NCI-H128 (cell line): ENCODE data around the gene PACC1.
"Not testable (repeated sequence)": the region's sequence is repeated elsewhere in the genome, so short reads cannot be mapped to it uniquely, and the experiment has no call there.

Experiments used
- DNase-seq: peaks from one replicate; lab custom pipeline; 2025; ENCODE audit not compliant: unreplicated experiment; lab: John Stamatoyannopoulos, UW

The PACC1 gene

GRCh38 chr1:212397171-212397570, 17.5 kb downstream of the PACC1 start:
- no peak for DNase-seq

DNA sequence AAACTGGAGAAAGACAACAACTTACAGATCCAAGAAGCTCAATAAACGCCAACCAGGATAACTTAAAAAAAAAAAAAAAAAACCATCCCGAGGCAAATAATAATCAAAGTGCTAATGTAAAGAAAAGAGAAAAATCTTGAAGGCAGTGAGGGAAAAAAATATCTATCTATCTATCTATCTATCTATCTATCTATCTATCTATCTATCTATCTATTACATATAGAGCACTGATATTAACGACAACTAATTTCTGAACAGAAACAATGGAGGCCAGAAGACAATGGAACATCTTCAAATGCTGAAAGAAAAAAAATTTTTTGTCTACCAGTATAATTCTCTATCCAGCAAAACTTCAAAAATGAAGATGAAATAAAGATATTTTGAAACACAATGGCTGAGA, 18.0 kb downstream of the PACC1 start:
- DNase-seq = no peak

DNA sequence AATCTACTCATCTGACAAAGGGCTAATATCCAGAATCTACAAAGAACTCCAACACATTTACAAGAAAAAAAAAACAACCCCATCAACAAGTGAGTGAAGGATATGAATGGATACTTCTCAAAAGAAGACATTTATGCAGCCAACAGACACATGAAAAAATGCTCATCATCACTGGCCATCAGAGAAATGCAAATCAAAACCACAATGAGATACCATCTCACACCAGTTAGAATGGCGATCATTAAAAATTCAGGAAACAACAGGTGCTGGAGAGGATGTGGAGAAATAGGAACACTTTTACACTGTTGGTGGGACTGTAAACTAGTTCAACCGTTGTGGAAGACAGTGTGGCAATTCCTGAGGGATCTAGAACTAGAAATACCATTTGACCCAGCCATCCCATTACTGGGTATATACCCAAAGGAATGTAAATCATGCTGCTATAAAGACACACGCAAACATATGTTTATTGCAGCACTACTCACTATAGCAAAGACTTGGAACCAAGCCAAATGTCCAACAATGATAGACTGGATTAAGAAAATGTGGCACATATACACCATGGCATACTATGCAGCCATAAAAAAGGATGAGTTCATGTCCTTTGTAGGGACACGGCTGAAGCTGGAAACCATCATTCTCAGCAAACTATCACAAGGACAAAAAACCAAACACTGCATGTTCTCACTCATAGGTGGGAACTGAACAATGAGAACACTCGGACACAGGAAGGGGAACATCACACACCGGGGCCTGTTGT, 18.8 kb downstream of the PACC1 start:
- not testable (repeated sequence) for DNase-seq

DNA sequence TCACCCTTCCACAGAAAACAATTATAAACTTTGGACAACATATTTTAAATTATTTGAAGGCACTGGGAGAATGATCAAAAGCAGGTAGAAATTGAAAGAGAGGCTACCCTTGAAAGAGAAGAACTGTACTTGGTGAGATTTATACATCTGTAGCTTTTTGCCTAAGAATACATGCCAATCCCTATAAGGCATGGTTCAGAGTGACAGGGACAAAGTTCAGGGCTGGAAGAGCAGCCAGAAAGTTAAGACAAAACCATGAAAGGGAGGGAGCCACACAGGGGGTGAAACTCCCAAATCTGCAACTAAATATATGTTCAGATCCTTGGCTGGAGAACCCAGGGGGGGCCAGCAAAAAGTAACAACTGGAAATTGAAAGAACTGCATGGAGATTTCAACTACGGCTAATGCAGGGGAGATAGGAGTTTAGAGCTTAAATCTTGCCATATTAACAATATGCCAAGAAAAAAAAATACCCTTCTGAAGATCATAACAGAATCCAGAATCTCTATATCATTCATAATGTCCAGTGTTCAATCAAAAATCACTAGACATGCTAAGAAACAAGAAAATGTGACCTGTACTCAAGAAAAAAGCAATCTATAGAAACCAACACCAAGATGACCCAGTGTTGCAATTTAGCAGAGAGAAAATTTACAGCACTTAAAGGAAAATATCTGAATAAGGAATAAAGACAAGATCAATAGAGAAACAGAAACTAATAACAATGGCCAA, 25.5 kb downstream of the PACC1 start:
- DNase-seq = no peak

DNA sequence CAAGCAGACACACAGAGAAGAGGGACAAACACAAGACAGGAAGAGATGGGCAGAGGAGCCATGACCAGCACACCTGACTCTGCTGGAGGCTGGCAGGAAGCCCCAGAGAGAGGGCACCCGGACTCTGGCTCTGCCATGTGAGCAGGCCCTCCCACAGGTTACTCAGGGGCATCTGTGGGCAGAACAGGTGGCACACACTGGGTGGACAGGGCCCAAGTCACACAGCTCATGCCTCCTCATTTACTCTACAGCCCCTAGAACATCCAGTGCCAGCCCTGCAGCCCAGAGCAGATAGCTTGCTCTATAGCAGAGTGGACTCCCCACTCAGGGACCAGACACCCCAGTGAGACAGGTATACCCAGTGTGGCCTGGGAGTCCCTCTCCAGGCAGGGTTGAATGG, 28.7 kb downstream of the PACC1 start:
- no peak for DNase-seq

DNA sequence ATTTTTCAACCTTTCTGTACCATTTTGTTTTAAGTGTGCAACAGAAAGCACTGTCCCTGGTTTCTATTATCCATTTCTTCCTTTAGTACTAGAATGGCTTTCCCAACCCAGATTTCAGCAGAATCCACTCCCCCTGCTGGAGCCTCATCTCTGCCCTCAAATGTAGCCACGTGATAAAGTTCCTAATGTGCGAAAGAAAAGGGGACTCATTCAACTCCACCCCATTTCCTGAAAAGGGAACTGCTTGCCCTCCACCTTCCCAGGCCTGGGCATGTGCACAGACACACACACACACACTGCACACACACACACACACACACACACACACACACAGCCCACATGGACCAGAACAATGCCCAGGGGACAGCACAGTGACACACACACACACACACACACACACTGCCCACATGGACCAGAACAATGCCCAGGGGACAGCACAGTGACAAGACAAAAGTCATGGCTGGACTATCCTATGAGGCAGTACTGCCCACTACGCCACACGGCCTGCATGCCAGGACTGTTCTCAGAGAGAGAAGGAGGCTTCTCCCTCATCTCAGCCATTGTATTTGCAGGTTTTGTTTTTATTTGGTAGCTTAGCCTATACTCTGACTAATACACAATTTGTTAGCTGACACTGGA, 33.2 kb downstream of the PACC1 start:
- DNase-seq = no peak

DNA sequence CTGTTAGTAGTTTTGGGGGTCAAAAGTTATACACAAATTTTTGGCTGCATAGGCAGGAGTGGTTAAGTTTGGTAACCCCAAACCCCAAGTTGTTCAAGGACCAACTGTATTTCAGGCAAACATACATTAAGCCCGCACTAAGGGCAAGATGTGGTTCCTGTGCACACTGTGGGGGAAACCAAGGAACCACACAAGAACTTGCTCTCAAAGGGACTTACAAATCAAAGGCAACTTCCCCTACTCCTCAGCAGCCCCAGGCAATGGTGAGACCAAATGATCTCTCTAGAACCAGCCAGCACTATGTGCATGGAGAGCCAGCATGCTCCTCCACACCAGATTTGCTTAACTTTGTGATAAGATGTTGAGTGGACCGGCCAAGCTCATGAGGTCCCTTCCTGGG, 35.3 kb downstream of the PACC1 start:
- DNase-seq = no peak

DNA sequence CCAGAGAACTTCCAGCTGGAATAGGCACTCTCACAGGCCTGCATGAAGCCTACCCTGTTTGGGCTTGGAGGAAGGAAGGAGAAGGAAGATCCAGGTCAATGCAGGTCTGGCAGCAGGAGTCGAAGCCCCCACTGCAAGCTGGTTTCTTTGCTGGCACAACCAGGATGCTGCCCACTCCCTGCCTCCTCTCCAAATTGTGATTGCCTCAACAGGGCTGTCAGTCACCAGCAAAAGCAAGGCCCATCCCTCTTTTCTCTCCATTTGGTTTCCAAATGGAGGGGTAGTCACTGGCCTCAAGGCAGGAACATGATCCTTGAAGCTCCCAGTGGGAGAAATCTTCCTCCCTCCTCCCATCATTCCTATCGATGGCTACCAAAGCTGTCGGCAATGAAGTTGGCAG, 37.0 kb downstream of the PACC1 start:
- no peak for DNase-seq

DNA sequence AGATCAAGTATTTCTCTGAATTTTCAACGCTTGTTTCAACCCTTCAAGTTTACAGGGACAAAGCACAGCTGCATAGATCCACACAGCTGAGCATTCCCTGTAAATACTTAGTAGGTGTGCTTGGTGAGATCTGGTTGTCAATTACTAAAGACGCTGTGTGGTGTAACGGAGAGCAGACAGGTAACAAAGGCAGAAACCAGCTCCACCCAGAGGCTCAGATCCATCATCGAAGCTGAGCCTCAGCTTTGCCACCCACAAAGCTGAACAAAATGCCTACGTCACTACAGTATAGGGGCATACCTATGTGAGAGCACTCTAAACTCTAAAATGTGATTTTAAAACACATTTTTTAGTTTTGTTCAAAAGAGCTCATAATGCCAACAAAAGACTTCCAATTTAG, 38.7 kb downstream of the PACC1 start:
- DNase-seq = no peak

DNA sequence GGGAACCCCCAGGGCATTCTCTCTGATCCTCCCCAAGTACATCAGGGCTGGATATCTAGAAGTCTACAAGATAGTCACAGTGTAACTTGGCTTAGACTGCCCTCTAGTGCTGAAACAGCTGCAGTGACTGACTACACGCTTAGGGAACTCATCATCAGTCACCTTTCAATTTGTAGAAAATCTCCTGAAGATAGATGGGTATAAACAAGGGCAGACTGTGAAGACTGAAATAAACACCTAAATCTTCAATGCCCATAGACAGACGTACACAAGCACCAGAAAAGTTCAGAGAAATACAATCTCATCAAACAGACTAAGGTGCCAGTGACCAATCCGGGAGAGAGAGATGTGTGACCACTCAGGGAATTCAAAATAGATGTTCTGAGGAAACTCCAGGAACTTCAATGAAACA, 46.6 kb downstream of the PACC1 start:
- DNase-seq = no peak

GRCh38 chr1:212367474-212368072, 47.1 kb downstream of the PACC1 start:
- DNase-seq = no peak

- no peak for DNase-seq
Observed at GRCh38 chr1:212366901-212367300, 47.8 kb downstream of the PACC1 start.

DNA sequence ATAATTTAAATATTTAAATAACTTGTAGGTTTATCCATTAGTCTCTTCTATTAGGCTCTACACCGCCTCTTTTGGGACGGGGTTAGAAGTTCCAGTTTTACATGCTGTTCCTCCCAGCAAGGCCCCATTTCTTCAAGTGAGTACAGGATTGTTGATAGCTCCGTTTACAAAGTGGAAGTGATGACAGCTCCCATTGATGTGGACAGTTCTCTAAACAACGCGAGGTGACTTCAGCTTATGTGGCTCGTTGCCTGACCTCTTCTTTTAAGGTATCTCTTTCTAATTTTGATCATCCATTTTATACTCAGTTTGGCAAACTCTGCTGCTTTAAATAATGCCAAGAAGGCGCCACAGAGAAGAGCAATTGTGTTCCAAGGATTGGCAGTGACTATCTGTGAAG, 49.7 kb downstream of the PACC1 start:
- DNase-seq = no peak

DNA sequence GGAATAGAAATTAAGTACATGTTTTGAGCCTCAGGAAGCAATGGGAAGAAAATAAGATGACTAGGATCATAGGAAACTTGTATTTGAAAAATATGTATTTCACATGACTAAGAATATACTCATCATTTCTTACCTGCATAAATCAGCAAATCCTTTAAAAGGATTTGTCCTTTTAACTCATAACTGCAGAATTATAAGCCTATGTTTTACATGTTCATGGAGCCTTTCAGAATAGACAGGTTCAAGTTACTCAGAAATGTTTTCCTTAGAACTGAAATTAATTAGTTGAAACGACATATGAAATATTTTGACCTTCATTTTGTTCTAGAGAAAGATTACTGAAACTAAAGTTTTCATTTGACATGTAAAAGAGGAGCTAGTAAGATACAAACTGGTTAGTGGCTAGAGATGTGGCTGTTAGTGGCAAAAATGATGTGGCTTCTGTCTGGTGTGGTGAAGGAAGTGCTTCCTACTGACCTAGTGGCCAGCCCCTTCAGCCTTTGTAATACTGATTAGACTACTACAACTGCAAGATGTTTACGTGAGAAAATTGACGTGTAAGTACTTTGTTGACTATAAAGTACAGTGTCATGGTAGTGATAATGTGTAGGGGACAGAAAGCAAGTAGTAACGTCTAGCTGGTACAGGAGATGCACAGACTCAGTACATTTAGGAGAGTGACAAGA, 54.7 kb downstream of the PACC1 start:
- no peak for DNase-seq

- no peak for DNase-seq
Observed at GRCh38 chr1:212355230-212355969, 59.3 kb downstream of the PACC1 start.

DNA sequence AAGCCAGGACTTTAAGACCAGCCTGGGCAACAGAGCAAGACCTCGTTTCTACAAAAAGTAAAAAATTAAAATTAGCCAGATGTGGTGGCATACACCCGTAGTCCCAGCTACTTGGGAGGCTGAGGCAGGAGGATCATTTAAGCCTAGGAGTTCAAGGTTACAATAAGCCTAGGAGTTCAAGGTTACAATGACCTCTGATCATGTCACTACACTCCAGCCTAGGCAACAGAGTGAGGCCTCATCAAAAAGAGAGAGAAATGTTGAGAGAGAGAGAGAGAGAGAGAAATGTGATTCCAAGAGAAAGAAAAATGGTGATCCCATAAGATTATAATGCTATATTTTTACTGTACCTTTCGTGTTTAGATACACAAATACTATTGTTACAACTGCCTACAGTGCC, 60.2 kb downstream of the PACC1 start:
- DNase-seq = no peak

- DNase-seq = no peak
Observed at GRCh38 chr1:212353181-212353580, 61.5 kb downstream of the PACC1 start.

- no peak for DNase-seq
Observed at GRCh38 chr1:212351588-212352362, 62.9 kb downstream of the PACC1 start.

- DNase-seq = no peak
Observed at GRCh38 chr1:212346601-212347000, 68.1 kb downstream of the PACC1 start.

DNA sequence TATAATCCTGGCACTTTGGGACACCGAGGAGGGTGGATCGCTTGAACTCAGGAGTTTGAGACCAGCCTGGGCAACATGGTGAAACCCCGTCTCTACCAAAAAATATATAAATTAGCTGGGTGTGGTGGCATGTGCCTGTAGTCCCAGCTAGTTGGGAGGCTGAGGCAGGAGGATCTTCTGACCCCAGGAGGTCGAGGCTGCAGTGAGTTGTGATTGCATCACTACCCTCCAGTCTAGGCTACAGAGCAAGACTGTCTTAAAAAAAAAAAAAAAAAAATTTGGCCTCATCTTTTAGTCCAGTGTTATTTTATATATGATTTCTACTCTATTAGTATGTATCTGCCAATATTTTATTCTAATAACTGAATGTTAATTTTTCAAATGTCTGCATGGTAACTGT, 69.8 kb downstream of the PACC1 start:
- DNase-seq = no peak
